HG03025 (cell line): ENCODE measurements around the gene RET.

Experiments
- ATAC-seq: cut with Tn5 transposase; IDR thresholded peaks from one replicate; pipeline ENCODE4 v1.9.1; 2021; ENCODE audit warnings: mild to moderate bottlenecking, moderate library complexity; ENCODE audit not compliant: unreplicated experiment, low FRiP score

Gene RET

DNA sequence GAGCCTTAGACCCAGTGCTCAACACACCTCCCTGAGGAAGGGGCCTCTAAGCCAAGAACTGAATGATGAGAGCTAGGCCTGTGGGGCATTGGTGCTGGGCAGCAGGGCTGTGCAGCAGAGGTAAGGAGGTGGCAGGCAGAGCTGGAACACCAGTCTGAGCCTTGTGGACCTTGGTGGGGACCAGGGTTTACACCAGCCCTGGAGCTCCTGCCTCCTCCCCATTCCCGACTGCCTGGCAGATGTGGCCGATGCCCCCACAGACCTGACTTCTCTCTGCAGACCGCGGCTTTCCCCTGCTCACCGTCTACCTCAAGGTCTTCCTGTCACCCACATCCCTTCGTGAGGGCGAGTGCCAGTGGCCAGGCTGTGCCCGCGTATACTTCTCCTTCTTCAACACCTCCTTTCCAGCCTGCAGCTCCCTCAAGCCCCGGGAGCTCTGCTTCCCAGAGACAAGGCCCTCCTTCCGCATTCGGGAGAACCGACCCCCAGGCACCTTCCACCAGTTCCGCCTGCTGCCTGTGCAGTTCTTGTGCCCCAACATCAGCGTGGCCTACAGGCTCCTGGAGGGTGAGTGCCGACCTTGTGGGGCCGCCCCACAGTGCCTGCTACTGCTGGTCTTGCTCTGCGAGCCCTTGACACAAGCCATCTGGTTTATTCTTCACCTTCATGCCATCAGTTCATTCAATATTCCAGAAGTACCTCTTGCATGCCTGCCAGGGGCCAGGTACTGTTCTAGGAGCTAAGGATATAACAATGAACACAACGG is 25.4 kb downstream of the RET start:
- no peak for ATAC-seq

- ATAC-seq, result peak; percentile 70
Measured at GRCh38 chr10:43105102-43105955, 28.5 kb downstream of the RET start.

- ATAC-seq, result no peak
Measured at GRCh38 chr10:43105956-43106229, 29.0 kb downstream of the RET start.

GRCh38 chr10:43106256-43107091 is 29.6 kb downstream of the RET start:
- no peak for ATAC-seq

- no peak for ATAC-seq
Measured at GRCh38 chr10:43108951-43109350, 32.1 kb downstream of the RET start.

DNA sequence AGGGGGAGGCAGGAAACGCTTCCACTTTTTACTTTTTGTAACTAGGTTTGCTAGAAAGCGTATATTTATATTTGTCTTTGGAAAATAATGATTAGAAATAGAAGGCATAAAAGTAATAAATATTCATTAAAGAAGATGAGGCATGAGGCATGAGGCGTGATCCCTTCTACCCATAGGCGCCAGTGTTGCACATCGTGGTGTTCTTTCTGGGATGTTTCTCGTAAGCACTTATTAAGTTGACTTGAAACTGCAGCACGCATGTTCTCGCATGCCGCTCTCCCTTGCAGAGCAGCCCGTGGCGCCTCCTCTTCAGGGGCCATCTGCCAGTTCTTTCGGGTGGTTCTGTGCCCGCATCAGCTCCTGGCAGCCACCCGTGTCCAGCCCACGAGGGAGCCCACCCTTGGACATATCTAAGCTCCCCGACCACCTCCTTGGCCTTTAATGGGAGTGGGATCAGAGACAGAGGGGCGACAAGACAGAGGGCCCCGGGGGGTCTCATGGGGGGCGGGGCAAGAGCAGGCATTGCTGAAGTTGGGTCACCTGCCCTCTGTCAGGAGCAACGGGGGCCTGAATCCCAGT is 32.9 kb downstream of the RET start:
- ATAC-seq, result no peak

GRCh38 chr10:43110338-43111071 is 33.6 kb downstream of the RET start:
- ATAC-seq, result peak; percentile 55

DNA sequence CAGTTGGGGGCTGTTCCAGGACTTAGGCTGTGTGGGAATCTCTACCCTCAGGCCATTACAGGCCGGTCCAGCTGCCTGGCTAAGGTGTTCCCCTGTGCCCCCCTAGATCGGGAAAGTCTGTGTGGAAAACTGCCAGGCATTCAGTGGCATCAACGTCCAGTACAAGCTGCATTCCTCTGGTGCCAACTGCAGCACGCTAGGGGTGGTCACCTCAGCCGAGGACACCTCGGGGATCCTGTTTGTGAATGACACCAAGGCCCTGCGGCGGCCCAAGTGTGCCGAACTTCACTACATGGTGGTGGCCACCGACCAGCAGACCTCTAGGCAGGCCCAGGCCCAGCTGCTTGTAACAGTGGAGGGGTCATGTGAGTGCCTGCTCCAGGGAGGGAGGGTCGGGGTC is 34.2 kb downstream of the RET start:
- ATAC-seq, result no peak

GRCh38 chr10:43111921-43112607 is 35.2 kb downstream of the RET start:
- ATAC-seq, result no peak

DNA sequence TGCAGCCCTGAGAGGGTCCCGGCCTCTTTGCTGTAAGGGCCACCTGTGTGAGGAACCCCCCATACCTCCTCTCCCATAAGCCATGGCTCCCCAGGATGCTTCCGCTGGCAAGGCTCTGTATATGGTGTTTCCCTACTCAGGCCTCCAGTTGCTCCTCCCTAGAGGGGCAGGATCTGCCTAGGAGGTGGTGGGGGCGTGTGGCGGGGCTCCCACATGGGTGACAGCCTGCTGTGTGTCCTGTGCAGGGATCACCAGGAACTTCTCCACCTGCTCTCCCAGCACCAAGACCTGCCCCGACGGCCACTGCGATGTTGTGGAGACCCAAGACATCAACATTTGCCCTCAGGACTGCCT is 35.7 kb downstream of the RET start:
- ATAC-seq, result no peak

DNA sequence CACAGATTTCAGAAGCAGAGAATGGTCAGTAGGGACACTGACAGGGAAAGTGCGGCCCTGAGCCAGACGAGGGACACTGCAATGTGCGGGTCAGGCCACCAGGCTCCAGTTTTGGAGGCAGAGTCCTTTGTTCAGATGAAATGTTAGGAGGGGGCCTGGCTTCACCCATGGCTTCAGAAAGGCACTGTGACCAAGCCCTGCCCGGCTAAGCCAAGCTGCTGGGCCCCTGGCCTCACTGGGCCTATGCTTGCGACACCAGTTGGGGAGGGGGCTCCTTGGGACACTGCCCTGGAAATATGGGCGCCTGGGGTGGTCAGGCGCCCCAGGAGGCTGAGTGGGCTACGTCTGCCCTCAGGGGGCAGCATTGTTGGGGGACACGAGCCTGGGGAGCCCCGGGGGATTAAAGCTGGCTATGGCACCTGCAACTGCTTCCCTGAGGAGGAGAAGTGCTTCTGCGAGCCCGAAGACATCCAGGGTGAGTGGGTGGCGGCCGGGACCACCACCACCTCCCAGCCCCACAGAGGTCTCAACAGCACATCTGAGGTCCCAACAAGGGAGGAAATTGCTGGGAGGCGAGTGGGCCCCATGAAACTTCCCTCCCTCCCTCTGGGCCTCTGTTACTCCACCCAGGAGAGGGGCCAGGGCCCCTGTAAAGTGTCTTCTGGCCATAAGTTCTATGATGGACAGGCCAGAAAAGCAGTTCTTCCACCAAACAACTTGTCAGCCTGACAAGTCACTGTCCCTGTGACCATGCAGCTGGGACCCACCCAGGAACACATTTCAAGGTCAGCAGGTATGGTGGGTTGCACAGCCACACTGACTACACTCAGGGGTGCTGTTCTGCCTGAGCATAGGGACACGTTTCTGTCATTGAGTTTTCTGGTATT is 36.6 kb downstream of the RET start:
- no peak for ATAC-seq

DNA sequence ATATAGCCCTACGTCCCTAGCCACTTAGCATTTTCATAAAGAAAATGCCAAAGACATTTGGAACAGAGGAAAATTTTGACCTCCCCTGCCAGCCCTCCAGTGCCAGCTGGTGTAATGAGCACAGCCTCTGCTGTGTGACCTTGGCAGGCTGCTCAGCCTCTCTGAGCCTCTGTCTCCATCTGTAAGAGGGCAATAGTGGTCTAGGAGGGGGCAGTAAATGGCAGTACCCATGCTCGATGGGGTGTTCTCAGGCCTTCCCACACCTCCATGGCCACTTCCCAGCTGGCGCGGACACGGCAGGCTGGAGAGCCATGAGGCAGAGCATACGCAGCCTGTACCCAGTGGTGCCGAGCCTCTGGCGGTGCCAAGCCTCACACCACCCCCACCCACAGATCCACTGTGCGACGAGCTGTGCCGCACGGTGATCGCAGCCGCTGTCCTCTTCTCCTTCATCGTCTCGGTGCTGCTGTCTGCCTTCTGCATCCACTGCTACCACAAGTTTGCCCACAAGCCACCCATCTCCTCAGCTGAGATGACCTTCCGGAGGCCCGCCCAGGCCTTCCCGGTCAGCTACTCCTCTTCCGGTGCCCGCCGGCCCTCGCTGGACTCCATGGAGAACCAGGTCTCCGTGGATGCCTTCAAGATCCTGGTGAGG is 37.3 kb downstream of the RET start:
- no peak for ATAC-seq

- no peak for ATAC-seq
Measured at GRCh38 chr10:43114743-43115611, 38.1 kb downstream of the RET start.

- ATAC-seq, result no peak
Measured at GRCh38 chr10:43115881-43116595, 39.2 kb downstream of the RET start.

DNA sequence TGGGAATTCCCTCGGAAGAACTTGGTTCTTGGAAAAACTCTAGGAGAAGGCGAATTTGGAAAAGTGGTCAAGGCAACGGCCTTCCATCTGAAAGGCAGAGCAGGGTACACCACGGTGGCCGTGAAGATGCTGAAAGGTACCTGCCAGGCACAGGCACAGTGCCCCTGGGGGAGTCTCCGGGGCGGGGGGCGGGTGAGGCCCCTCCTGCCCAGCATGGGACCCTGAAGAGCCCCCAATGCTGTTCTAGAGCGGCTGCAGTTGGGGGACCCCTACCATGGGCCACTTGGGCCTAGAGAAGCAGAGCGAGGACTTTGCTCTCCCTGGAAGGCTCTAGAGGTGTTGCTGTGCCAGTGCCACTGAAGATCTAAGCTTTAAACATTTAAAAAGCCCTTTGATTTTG is 39.7 kb downstream of the RET start:
- ATAC-seq, result no peak

DNA sequence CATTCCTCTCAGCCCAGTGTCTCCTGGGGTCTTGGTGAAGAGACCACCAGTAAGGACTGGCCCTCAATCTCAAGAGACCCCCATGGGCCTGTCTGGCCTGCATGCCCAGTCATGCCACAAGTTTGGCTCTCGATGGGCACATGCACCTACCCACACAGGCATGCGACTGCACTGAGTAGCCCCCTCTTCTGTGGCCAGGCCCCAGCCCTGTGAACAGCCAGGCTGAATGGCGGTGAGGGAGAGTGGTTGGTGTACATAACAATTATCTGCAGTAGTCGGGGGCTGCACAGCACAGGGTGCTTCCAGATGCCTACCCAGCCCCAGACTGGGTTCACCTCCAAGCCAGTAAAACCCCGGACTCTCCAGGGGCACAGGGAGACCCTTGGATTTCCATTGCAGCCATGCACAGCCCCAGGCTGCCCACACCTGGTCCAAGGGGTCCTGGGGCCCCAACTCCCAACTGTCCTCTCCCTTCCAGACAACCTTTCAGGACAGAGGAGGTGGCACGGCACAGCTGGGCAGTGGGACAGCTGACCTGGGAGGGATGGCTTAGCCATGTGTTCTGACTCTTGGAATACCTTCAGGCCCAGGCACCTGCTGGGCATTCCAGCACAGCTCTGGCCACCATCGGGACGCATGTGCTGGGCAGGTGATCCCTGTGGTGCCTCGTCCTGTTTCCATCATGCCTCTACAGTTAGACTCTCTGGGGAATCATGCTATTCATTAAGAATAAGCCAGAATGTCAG is 40.3 kb downstream of the RET start:
- ATAC-seq, result no peak
